ENCODE measurements around the gene SQOR. TPM values are rescaled to one million over a fixed set of nuclear protein-coding genes. Genes with fewer than 3 reads are reported as not detected.

The SQOR gene
- total and polyA plus RNA-seq, 2 experiments from 2014 or later, result 0.23 TPM; not detected in 1

- Histone ChIP-seq H3K4me3 (no peak overlapping the region), H3K27ac (ENCODE audit: low read depth) (no peak overlapping the region), H4K20me1 (replicated peaks; ENCODE audit: insufficient read depth) (no peaks in the 10 kb centered on the region), H3K4me1 (ENCODE audit: insufficient read depth) (peaks cover 7% of the 10 kb centered on the region; the same call in 1 of the 2 replicates), H3K9me2 (ENCODE audit: insufficient read depth) (peaks cover 16% of the 10 kb centered on the region), H3K4me2 (no peak overlapping the region), H3K27me3 (ENCODE audit: insufficient read depth) (no peaks in the 10 kb centered on the region), H3K36me3 (ENCODE audit: insufficient read depth) (no peaks in the 10 kb centered on the region), H2AFZ (no peak overlapping the region), H3F3A (replicated peaks; ENCODE audit: low read depth) (no peaks in the 10 kb centered on the region), H3K79me2 (replicated peaks; ENCODE audit: insufficient read depth) (no peaks in the 10 kb centered on the region)
- Mint-ChIP-seq H3K4me3 (no peak overlapping the region), H3K4me1 (peaks cover 2% of the 10 kb centered on the region; the same call in 1 of the 3 replicates), H3K9me3 (peaks cover 76% of the 10 kb centered on the region), H3K27ac (no peak overlapping the region), H3K36me3 (ENCODE audit: low read depth) (peaks cover 7% of the 10 kb centered on the region; the same call in 2 of the 3 replicates), H3K27me3 (ENCODE audit: insufficient read depth, low read depth, poor library complexity) (peaks cover 2% of the 10 kb centered on the region)
- no peak for ATAC-seq
- TF ChIP-seq JUNB (IDR thresholded peaks at IDR 0.05; ENCODE audit: unreplicated experiment) (no peak), ZNF114 (CRISPR knock-in tag; IDR thresholded peaks at IDR 0.05) (no peak), REST (IDR thresholded peaks at IDR 0.05; ENCODE audit: unreplicated experiment) (no peak), ETS1 (IDR thresholded peaks at IDR 0.05) (no peak), NANOG (IDR thresholded peaks at IDR 0.05; ENCODE audit: borderline replicate concordance) (no peak), ZNF331 (CRISPR knock-in tag; IDR thresholded peaks at IDR 0.05; ENCODE audit: low read depth) (no peak), EZH2 (IDR thresholded peaks at IDR 0.05; ENCODE audit: low read depth, unreplicated experiment) (no peak), CTCF (conservative IDR thresholded peaks at IDR 0.05; ENCODE audit: low read depth in 2 of 2) (no peak), POLR2AphosphoS5 (IDR thresholded peaks at IDR 0.05; ENCODE audit: low read depth) (no peak)
- no peak for DNase-seq (ENCODE audit: low spot score)
These were observed 85.4 kb downstream of the SQOR start for GRCh38 chr15:45720183-45720582.

- H2AFZ ChIP-seq, result no peak overlapping the region
- no peak overlapping the region for H3K27ac ChIP-seq (ENCODE audit: low read depth)
- H3K4me3 Mint-ChIP-seq, result no peak overlapping the region
- TF ChIP-seq ZNF462 (CRISPR knock-in tag; IDR thresholded peaks at IDR 0.05) (no peak), EZH2 (IDR thresholded peaks at IDR 0.05; ENCODE audit: low read depth, unreplicated experiment) (no peak)
These were observed 93.8 kb downstream of the SQOR start for GRCh38 chr15:45728641-45729040.

More at GRCh38 chr15:45728641-45729040, 93.8 kb downstream of the SQOR start:
- peaks cover 7% of the 10 kb centered on the region; the same call in 1 of the 3 replicates for H3K36me3 Mint-ChIP-seq (ENCODE audit: low read depth)
- no peak overlapping the region for H3K4me3 ChIP-seq
- H4K20me1 ChIP-seq (replicated peaks; ENCODE audit: insufficient read depth), result no peaks in the 10 kb centered on the region
- no peak overlapping the region for H3K27ac Mint-ChIP-seq
- H3K79me2 ChIP-seq (replicated peaks; ENCODE audit: insufficient read depth), result no peaks in the 10 kb centered on the region
- H3K4me1 Mint-ChIP-seq, result no peaks in the 10 kb centered on the region
- H3K27me3 ChIP-seq (ENCODE audit: insufficient read depth), result no peaks in the 10 kb centered on the region
- DNase-seq (ENCODE audit: low spot score), result no peak
- H3K9me3 Mint-ChIP-seq, result peaks cover 83% of the 10 kb centered on the region
- no peak overlapping the region for H3K4me2 ChIP-seq
- no peaks in the 10 kb centered on the region for H3F3A ChIP-seq (replicated peaks; ENCODE audit: low read depth)
- H3K4me1 ChIP-seq (ENCODE audit: insufficient read depth), result peaks cover 1% of the 10 kb centered on the region; the same call in 1 of the 2 replicates
- H3K36me3 ChIP-seq (ENCODE audit: insufficient read depth), result no peaks in the 10 kb centered on the region
- no peaks in the 10 kb centered on the region for H3K9me2 ChIP-seq (ENCODE audit: insufficient read depth)
- H3K27me3 Mint-ChIP-seq (ENCODE audit: insufficient read depth, low read depth, poor library complexity), result no peaks in the 10 kb centered on the region
- ATAC-seq, result no peak; the same call in 2 of the 3 replicates

Data from GM23338 (cell line).